Measurements from ENCODE around the gene BSG. TPM values are rescaled to one million over a fixed set of nuclear protein-coding genes. Genes with fewer than 3 reads are reported as not detected.

The BSG gene
- total and polyA plus RNA-seq, 2 experiments from 2014 or later: 957 to 973 TPM

GRCh38 chr19:536881-537404 lies 35.5 kb upstream of the BSG start:
- H3K27ac ChIP-seq (ENCODE audit: low read depth): no peak overlapping the region
- Mint-ChIP-seq H3K4me1 (peaks cover 3% of the 10 kb centered on the region), H3K27ac (no peak overlapping the region), H3K36me3 (ENCODE audit: low read depth) (peaks cover 21% of the 10 kb centered on the region), H3K9me3 (peaks cover 2% of the 10 kb centered on the region; the same call in 1 of the 3 replicates), H3K27me3 (ENCODE audit: insufficient read depth, low read depth, poor library complexity) (peaks cover 8% of the 10 kb centered on the region), H3K4me3 (no peak overlapping the region)
- no peak overlapping the region for H3K4me2 ChIP-seq
- TF ChIP-seq CTCF (conservative IDR thresholded peaks at IDR 0.05; ENCODE audit: low read depth in 2 of 2): no peak
- TF ChIP-seq EZH2phosphoT487 (IDR thresholded peaks at IDR 0.05; ENCODE audit: unreplicated experiment): no peak
- TF ChIP-seq ZNF462 (CRISPR knock-in tag; IDR thresholded peaks at IDR 0.05): no peak
- no peak for TF ChIP-seq EZH2 (IDR thresholded peaks at IDR 0.05; ENCODE audit: low read depth, unreplicated experiment)
- H4K20me1 ChIP-seq (replicated peaks; ENCODE audit: insufficient read depth): peaks cover 17% of the 10 kb centered on the region
- no peaks in the 10 kb centered on the region for H3K27me3 ChIP-seq (ENCODE audit: insufficient read depth)
- 0 out of 2 replicates have a peak, but pooled peaks cover 8% of the 10 kb centered on the region for H3F3A ChIP-seq (replicated peaks; ENCODE audit: low read depth)
- no peak for ATAC-seq
- H3K79me2 ChIP-seq (replicated peaks; ENCODE audit: insufficient read depth): peaks cover 25% of the 10 kb centered on the region
- H3K4me1 ChIP-seq (ENCODE audit: insufficient read depth): no peaks in the 10 kb centered on the region; the same call in 1 of the 2 replicates
- no peak overlapping the region for H2AFZ ChIP-seq
- H3K9me2 ChIP-seq (ENCODE audit: insufficient read depth): no peaks in the 10 kb centered on the region
- H3K4me3 ChIP-seq: no peak overlapping the region
- H3K36me3 ChIP-seq (ENCODE audit: insufficient read depth): no peaks in the 10 kb centered on the region; the same call in 1 of the 2 replicates
- no peak for DNase-seq (ENCODE audit: low spot score)
